Tibial artery (tissue), 4 donors: ENCODE data around the gene PMPCA.

Source experiments
- DNase-seq, 2 donors: peaks; one replicate each; pipeline ENCODE4 v3.0.0-alpha.2; 2019
- H3K27ac ChIP-seq, 2 donors: fragments of 200-600 bp; sonication (generic) in 1 of 2; 1 replicate in 1 of 2; 2 replicates in 1 of 2; pipeline ENCODE4 v1.5.1; 2018 to 2019; ENCODE audit warnings: mild to moderate bottlenecking in 1 of 2
- H3K27me3 ChIP-seq, 2 donors: fragments of 200-600 bp; sonication (generic) in 1 of 2; one replicate each; pipeline versions ENCODE4 v1.5.1 to v1.6.0; 2016 to 2019
- H3K36me3 ChIP-seq, 3 donors: fragments of 200-600 bp; sonication (generic) in 2 of 3; one replicate each; pipeline ENCODE4 v1.5.1; 2016 to 2019; ENCODE audit warnings: mild to moderate bottlenecking in 2 of 3
- H3K4me1 ChIP-seq, 4 donors: fragments of 200-600 bp; sonication (generic) in 2 of 4; 1 replicate in 3 of 4; 2 replicates in 1 of 4; pipeline ENCODE4 v1.5.1; 2016 to 2019
- H3K4me3 ChIP-seq, 2 donors: fragments of 200-600 bp; sonication (generic) in 1 of 2; 1 replicate in 1 of 2; 2 replicates in 1 of 2; pipeline ENCODE4 v1.5.1; 2018 to 2019; ENCODE audit warnings: mild to moderate bottlenecking in 2 of 2
- H3K9me3 ChIP-seq, 3 donors: fragments of 200-600 bp; sonication (generic) in 1 of 3; one replicate each; pipeline ENCODE4 v1.5.1; 2016 to 2019
- intact Hi-C: fragments of 100-400 bp; cut with DNase I; formaldehyde crosslinking; loops from one replicate; pipeline ENCODE4 v1.15.0; 2023; ENCODE audit warnings: low total_unique reads
- TF ChIP-seq, protein P1 (sequence below), 2 experiments: fragments of 200-600 bp in 1 of 2; fragments of 450-650 bp in 1 of 2; IDR thresholded peaks; one replicate each; pipeline ENCODE4 v1.5.1; 2017 to 2019; ENCODE audit warnings: antibody characterized with exemption in 2 of 2, mild to moderate bottlenecking in 1 of 2, moderate library complexity in 1 of 2

PMPCA gene

DNA sequence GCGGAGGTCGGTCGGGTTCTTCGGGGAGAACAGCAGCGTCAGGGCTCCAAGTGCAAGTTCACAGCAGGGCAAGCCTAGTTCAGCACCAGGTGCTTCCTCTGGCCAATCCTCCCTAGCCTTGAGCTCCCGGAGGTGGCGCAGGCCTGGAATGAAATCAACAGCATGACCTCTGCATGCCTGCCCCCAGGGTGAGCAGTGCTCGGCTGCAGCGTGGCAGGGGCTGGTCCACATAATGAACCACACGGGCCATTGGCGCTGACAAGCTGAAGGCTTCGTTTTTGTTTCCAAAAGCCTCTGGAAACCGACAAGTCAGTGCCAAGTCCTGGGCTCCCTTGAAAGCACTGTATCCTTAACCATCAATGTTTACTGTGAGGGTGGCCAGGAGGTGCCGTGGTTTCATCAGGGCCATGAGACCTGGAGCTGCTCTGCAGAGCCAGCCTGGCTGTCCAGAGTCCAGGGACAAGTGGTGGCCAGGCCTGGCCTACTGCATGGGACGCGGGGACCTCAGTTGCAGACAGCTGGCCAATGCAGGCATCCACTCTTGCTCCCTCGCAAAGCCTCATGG lies 31.3 kb downstream of the PMPCA start:
- H3K36me3 ChIP-seq = peaks cover 46 to 67% (median 63%) of the 10 kb centered on the region in 3 donors
- no peak overlapping the region for H3K27ac ChIP-seq
- intact Hi-C loops = no loop called here
- H3K4me1 ChIP-seq = peaks cover 0 to 28% (median 26%) of the 10 kb centered on the region in 4 donors
- no peaks in the 10 kb centered on the region for H3K9me3 ChIP-seq
- no peak for DNase-seq
- TF ChIP-seq, protein P1, sequence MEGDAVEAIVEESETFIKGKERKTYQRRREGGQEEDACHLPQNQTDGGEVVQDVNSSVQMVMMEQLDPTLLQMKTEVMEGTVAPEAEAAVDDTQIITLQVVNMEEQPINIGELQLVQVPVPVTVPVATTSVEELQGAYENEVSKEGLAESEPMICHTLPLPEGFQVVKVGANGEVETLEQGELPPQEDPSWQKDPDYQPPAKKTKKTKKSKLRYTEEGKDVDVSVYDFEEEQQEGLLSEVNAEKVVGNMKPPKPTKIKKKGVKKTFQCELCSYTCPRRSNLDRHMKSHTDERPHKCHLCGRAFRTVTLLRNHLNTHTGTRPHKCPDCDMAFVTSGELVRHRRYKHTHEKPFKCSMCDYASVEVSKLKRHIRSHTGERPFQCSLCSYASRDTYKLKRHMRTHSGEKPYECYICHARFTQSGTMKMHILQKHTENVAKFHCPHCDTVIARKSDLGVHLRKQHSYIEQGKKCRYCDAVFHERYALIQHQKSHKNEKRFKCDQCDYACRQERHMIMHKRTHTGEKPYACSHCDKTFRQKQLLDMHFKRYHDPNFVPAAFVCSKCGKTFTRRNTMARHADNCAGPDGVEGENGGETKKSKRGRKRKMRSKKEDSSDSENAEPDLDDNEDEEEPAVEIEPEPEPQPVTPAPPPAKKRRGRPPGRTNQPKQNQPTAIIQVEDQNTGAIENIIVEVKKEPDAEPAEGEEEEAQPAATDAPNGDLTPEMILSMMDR (IDR thresholded peaks at IDR 0.05) = no peak
- H3K27me3 ChIP-seq = no peaks in the 10 kb centered on the region
- H3K4me3 ChIP-seq = no peak overlapping the region

DNA sequence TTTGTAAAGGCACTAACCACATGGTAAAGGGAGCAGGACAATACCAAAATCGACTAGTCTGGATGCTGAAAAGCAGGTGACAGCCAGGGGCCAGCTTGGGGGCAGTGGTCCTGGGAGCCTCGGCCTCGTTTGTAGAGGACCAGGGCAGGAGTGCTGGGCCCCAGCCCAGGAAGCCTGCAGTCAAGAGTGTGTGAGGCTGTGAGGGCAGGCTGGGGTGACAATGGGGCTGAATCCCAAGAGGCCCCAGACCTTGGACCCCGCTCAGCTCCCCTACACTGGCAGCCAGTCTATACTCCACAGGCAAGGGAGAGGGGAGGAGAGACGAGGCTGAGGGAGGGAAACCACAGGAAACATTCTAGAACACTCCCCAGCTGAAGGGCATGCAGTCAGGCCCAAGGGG lies 31.8 kb downstream of the PMPCA start:
- Histone ChIP-seq H3K4me1 (peaks cover 0 to 23% (median 21%) of the 10 kb centered on the region in 4 donors), H3K36me3 (peaks cover 51 to 69% (median 68%) of the 10 kb centered on the region in 3 donors), H3K27me3 (no peaks in the 10 kb centered on the region), H3K4me3 (no peak overlapping the region), H3K27ac (no peak overlapping the region), H3K9me3 (no peaks in the 10 kb centered on the region)
- TF ChIP-seq, protein P1 (IDR thresholded peaks at IDR 0.05) = no peak
- intact Hi-C loops = no loop called here
- no peak for DNase-seq

- peaks cover 59 to 77% (median 77%) of the 10 kb centered on the region in 3 donors for H3K36me3 ChIP-seq
- TF ChIP-seq, protein P1 (IDR thresholded peaks at IDR 0.05) = no peak
- H3K27ac ChIP-seq = no peak overlapping the region
- H3K4me1 ChIP-seq = peaks cover 0 to 15% (median 13%) of the 10 kb centered on the region in 4 donors
- DNase-seq = no peak
- H3K4me3 ChIP-seq = no peak overlapping the region
- no peaks in the 10 kb centered on the region for H3K27me3 ChIP-seq
- H3K9me3 ChIP-seq = no peaks in the 10 kb centered on the region
- intact Hi-C loops = no loop called here
These were observed 32.6 kb downstream of the PMPCA start for GRCh38 chr9:136443087-136443486.

GRCh38 chr9:136443687-136444086 lies 33.2 kb downstream of the PMPCA start:
- TF ChIP-seq, protein P1 (IDR thresholded peaks at IDR 0.05) = no peak
- Histone ChIP-seq H3K4me3 (no peak overlapping the region), H3K36me3 (peaks cover 65 to 83% (median 83%) of the 10 kb centered on the region in 3 donors), H3K4me1 (peaks cover 0 to 9% (median 7%) of the 10 kb centered on the region in 4 donors), H3K27me3 (no peaks in the 10 kb centered on the region), H3K27ac (no peak overlapping the region), H3K9me3 (no peaks in the 10 kb centered on the region)
- DNase-seq = no peak
- intact Hi-C loops = no loop called here

GRCh38 chr9:136444102-136444501 lies 33.6 kb downstream of the PMPCA start:
- TF ChIP-seq, protein P1 (IDR thresholded peaks at IDR 0.05) = no peak
- Histone ChIP-seq H3K4me1 (peaks cover 0 to 6% (median 5%) of the 10 kb centered on the region in 4 donors), H3K9me3 (no peaks in the 10 kb centered on the region), H3K4me3 (no peak overlapping the region), H3K36me3 (peaks cover 69 to 87% (median 87%) of the 10 kb centered on the region in 3 donors), H3K27ac (no peak overlapping the region), H3K27me3 (no peaks in the 10 kb centered on the region)
- intact Hi-C loops = no loop called here
- no peak for DNase-seq
